Measurements from ENCODE around the gene ARPP21.
"Not testable (repeated sequence)": the region's sequence is repeated elsewhere in the genome, so short reads cannot be mapped to it uniquely, and the experiment has no call there.

The ARPP21 gene

GRCh38 chr3:35815796-35816195 lies 176.5 kb downstream of the ARPP21 start:
- CTCF ChIA-PET: interaction anchor here (0.6 kb wide), 1 partner anchor 1345 kb away, joined by 3 read pairs; no protein-coding TSS in a partner anchor
- POLR2A ChIA-PET: not testable (repeated sequence)
- peak; percentile 57 for TF ChIP-seq ZNF146 (tag by site-specific recombination; IDR thresholded peaks at IDR 0.05)

GRCh38 chr3:35817216-35817615 lies 177.9 kb downstream of the ARPP21 start:
- CTCF ChIA-PET: no interaction called here

More at GRCh38 chr3:35815796-35816195, 176.5 kb downstream of the ARPP21 start:
- not testable (repeated sequence) for H3K4me1 ChIP-seq (ENCODE audit: control insufficient read depth, insufficient read depth, low read length); H3K9me3 ChIP-seq (ENCODE audit: control insufficient read depth, insufficient read depth, low read depth, low read length); H3K27ac ChIP-seq (ENCODE audit: extremely low read depth, low read depth, low read length); H3K4me3 ChIP-seq (ENCODE audit: low read depth, low read length); H3K36me3 ChIP-seq (ENCODE audit: control insufficient read depth in 2 of 2, insufficient read depth in 1 of 2, low read length in 2 of 2)

GRCh38 chr3:35832140-35832571 lies 192.8 kb downstream of the ARPP21 start:
- TF ChIP-seq, protein P1, sequence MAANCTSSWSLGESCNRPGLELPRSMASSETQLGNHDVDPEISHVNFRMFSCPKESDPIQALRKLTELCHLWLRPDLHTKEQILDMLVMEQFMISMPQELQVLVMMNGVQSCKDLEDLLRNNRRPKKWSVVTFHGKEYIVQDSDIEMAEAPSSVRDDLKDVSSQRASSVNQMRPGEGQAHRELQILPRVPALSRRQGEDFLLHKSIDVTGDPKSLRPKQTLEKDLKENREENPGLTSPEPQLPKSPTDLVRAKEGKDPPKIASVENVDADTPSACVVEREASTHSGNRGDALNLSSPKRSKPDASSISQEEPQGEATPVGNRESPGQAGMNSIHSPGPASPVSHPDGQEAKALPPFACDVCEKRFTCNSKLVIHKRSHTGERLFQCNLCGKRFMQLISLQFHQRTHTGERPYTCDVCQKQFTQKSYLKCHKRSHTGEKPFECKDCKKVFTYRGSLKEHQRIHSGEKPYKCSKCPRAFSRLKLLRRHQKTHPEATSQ (tag by site-specific recombination; IDR thresholded peaks at IDR 0.05): no peak
- TF ChIP-seq ZNF132 (tag by site-specific recombination; IDR thresholded peaks at IDR 0.05; ENCODE audit: borderline replicate concordance): no peak
- no peak for TF ChIP-seq GLI2 (tag by site-specific recombination; IDR thresholded peaks at IDR 0.05; ENCODE audit: borderline replicate concordance, low read depth)
- TF ChIP-seq ZNF394 (tag by site-specific recombination; IDR thresholded peaks at IDR 0.05; ENCODE audit: borderline replicate concordance): no peak
- TF ChIP-seq, protein P2, sequence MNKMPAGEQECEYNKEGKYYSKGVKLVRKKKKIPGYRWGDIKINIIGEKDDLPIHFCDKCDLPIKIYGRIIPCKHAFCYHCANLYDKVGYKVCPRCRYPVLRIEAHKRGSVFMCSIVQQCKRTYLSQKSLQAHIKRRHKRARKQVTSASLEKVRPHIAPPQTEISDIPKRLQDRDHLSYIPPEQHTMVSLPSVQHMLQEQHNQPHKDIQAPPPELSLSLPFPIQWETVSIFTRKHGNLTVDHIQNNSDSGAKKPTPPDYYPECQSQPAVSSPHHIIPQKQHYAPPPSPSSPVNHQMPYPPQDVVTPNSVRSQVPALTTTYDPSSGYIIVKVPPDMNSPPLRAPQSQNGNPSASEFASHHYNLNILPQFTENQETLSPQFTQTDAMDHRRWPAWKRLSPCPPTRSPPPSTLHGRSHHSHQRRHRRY (tag by site-specific recombination; IDR thresholded peaks at IDR 0.05): no peak
- TF ChIP-seq, protein P3, sequence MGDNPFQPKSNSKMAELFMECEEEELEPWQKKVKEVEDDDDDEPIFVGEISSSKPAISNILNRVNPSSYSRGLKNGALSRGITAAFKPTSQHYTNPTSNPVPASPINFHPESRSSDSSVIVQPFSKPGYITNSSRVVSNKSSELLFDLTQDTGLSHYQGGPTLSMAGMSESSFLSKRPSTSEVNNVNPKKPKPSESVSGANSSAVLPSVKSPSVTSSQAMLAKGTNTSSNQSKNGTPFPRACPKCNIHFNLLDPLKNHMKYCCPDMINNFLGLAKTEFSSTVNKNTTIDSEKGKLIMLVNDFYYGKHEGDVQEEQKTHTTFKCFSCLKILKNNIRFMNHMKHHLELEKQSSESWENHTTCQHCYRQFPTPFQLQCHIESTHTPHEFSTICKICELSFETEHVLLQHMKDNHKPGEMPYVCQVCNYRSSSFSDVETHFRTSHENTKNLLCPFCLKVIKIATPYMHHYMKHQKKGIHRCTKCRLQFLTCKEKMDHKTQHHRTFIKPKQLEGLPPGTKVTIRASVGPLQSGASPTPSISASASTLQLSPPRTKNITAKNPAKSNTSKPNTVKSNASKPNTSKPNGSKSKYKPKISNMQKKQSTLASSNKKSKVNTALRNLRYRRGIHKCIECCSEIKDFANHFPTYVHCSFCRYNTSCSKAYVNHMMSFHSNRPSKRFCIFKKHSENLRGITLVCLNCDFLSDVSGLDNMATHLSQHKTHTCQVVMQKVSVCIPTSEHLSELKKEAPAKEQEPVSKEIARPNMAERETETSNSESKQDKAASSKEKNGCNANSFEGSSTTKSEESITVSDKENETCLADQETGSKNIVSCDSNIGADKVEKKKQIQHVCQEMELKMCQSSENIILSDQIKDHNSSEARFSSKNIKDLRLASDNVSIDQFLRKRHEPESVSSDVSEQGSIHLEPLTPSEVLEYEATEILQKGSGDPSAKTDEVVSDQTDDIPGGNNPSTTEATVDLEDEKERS (tag by site-specific recombination; IDR thresholded peaks at IDR 0.05): no peak
- no peak for TF ChIP-seq ZNF621 (tag by site-specific recombination; IDR thresholded peaks at IDR 0.05)
- TF ChIP-seq, protein P4, sequence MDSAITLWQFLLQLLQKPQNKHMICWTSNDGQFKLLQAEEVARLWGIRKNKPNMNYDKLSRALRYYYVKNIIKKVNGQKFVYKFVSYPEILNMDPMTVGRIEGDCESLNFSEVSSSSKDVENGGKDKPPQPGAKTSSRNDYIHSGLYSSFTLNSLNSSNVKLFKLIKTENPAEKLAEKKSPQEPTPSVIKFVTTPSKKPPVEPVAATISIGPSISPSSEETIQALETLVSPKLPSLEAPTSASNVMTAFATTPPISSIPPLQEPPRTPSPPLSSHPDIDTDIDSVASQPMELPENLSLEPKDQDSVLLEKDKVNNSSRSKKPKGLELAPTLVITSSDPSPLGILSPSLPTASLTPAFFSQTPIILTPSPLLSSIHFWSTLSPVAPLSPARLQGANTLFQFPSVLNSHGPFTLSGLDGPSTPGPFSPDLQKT (IDR thresholded peaks at IDR 0.05; ENCODE audit: borderline replicate concordance, low read depth, low read length): no peak
- no peak for TF ChIP-seq ZNF155 (tag by site-specific recombination; IDR thresholded peaks at IDR 0.05)
- no peak for TF ChIP-seq ZNF704 (tag by site-specific recombination; IDR thresholded peaks at IDR 0.05)
- no peak for TF ChIP-seq ZNF311 (tag by site-specific recombination; IDR thresholded peaks at IDR 0.05; ENCODE audit: borderline replicate concordance)
- no peak for TF ChIP-seq ZNF610 (tag by site-specific recombination; IDR thresholded peaks at IDR 0.05; ENCODE audit: borderline replicate concordance)
- no peak for TF ChIP-seq ZNF140 (tag by site-specific recombination; IDR thresholded peaks at IDR 0.05)
- TF ChIP-seq ZNF792 (tag by site-specific recombination; IDR thresholded peaks at IDR 0.05): no peak
- no peaks in the 10 kb centered on the region for H3K9me3 ChIP-seq (ENCODE audit: control insufficient read depth, insufficient read depth, low read depth, low read length)
- ChIA-PET POLR2A (no interaction called here), CTCF (interaction anchor here (0.6 kb wide), 1 partner anchor 78 kb away, joined by 4 read pairs; no protein-coding TSS in a partner anchor)
- H3K4me3 ChIP-seq (ENCODE audit: low read depth, low read length): no peak overlapping the region
- H3K4me1 ChIP-seq (ENCODE audit: control insufficient read depth, insufficient read depth, low read length): no peaks in the 10 kb centered on the region
- H3K36me3 ChIP-seq (ENCODE audit: control insufficient read depth in 2 of 2, insufficient read depth in 1 of 2, low read length in 2 of 2): no peaks in the 10 kb centered on the region
- H3K27ac ChIP-seq (ENCODE audit: extremely low read depth, low read depth, low read length): no peak overlapping the region

More at GRCh38 chr3:35817216-35817615, 177.9 kb downstream of the ARPP21 start:
- no peaks in the 10 kb centered on the region for H3K4me1 ChIP-seq (ENCODE audit: control insufficient read depth, insufficient read depth, low read length)
- H3K4me3 ChIP-seq (ENCODE audit: low read depth, low read length): no peak overlapping the region
- no peak overlapping the region for H3K27ac ChIP-seq (ENCODE audit: extremely low read depth, low read depth, low read length)
- no peaks in the 10 kb centered on the region for H3K9me3 ChIP-seq (ENCODE audit: control insufficient read depth, insufficient read depth, low read depth, low read length)
- no peak for TF ChIP-seq ZNF776 (tag by site-specific recombination; IDR thresholded peaks at IDR 0.05; ENCODE audit: borderline replicate concordance)
- TF ChIP-seq KLF16 (tag by site-specific recombination; IDR thresholded peaks at IDR 0.05): no peak
- TF ChIP-seq ZNF704 (tag by site-specific recombination; IDR thresholded peaks at IDR 0.05): no peak
- no peak for TF ChIP-seq ZNF214 (tag by site-specific recombination; IDR thresholded peaks at IDR 0.05; ENCODE audit: borderline replicate concordance)
- no peak for TF ChIP-seq ZBTB20 (tag by site-specific recombination; IDR thresholded peaks at IDR 0.05)
- TF ChIP-seq ZNF24 (tag by site-specific recombination; IDR thresholded peaks at IDR 0.05): no peak
- TF ChIP-seq ZFP41 (tag by site-specific recombination; IDR thresholded peaks at IDR 0.05; ENCODE audit: borderline replicate concordance): no peak
- no peak for TF ChIP-seq SETDB1 (IDR thresholded peaks at IDR 0.05; ENCODE audit: insufficient read length, low read length)
- TF ChIP-seq ZNF510 (tag by site-specific recombination; IDR thresholded peaks at IDR 0.05; ENCODE audit: insufficient replicate concordance): no peak
- POLR2A ChIA-PET: no interaction called here
- no peaks in the 10 kb centered on the region for H3K36me3 ChIP-seq (ENCODE audit: control insufficient read depth in 2 of 2, insufficient read depth in 1 of 2, low read length in 2 of 2)
